Neuronal stem cell (in vitro differentiated cells): ENCODE measurements around the gene ATP6V1G2.
A peak's percentile ranks its signal among the peaks of the same experiment; 100 is the strongest.

Experiments
- DNase-seq: peaks from one replicate; pipeline ENCODE4 v3.0.0-alpha.2; 2013; ENCODE audit warnings: low spot score
- H2AFZ ChIP-seq: one replicate; pipeline ENCODE4 v1.6.1; 2013; ENCODE audit warnings: mild to moderate bottlenecking, low read length, inconsistent platforms
- H2AK5ac ChIP-seq: 2 replicates; pipeline ENCODE4 v1.6.1; 2013; ENCODE audit warnings: low read depth, mild to moderate bottlenecking, inconsistent platforms, low read length, moderate library complexity, mixed read lengths
- H2BK120ac ChIP-seq: 2 replicates; pipeline ENCODE4 v1.6.1; 2013; ENCODE audit warnings: low read depth, mild to moderate bottlenecking, inconsistent platforms, low read length, moderate library complexity, mixed read lengths
- H2BK12ac ChIP-seq: one replicate; pipeline ENCODE4 v1.6.1; 2013; ENCODE audit warnings: low read length, inconsistent platforms
- H2BK15ac ChIP-seq: 2 replicates; pipeline ENCODE4 v1.6.1; 2013; ENCODE audit warnings: mild to moderate bottlenecking, low read length, inconsistent platforms, mixed read lengths
- H2BK5ac ChIP-seq: one replicate; pipeline ENCODE4 v1.6.1; 2013; ENCODE audit warnings: inconsistent platforms, mild to moderate bottlenecking, low read length, moderate library complexity
- H3K14ac ChIP-seq: one replicate; pipeline ENCODE4 v1.6.1; 2013; ENCODE audit warnings: low read length, inconsistent platforms
- H3K18ac ChIP-seq: 2 replicates; pipeline ENCODE4 v1.6.1; 2013; ENCODE audit warnings: low read length, inconsistent platforms
- H3K23ac ChIP-seq: 2 replicates; pipeline ENCODE4 v1.6.1; 2013; ENCODE audit warnings: low read depth, mild to moderate bottlenecking, mixed read lengths, low read length, inconsistent platforms; ENCODE audit not compliant: poor library complexity
- H3K27ac ChIP-seq: replicated peaks from 3 replicates; pipeline ENCODE4 v1.5.1; 2013; ENCODE audit warnings: low read length, inconsistent platforms
- H3K27me3 ChIP-seq, 3 experiments: 2 replicates each; pipeline ENCODE4 v1.6.1; 2013; ENCODE audit warnings: low read length in 3 of 3, mild to moderate bottlenecking in 2 of 3, inconsistent platforms in 1 of 3, low read depth in 1 of 3, mixed read lengths in 1 of 3, moderate library complexity in 1 of 3; ENCODE audit not compliant: control insufficient read depth in 3 of 3, insufficient read depth in 3 of 3
- H3K36me3 ChIP-seq, 2 donors: replicated peaks in 1 of 2; 2 replicates each; pipeline ENCODE4 v1.6.1; 2013; ENCODE audit warnings: low read length in 2 of 2; ENCODE audit not compliant: control insufficient read depth in 2 of 2, insufficient read depth in 2 of 2
- H3K4ac ChIP-seq: 2 replicates; pipeline ENCODE4 v1.6.1; 2013; ENCODE audit warnings: inconsistent platforms, mild to moderate bottlenecking, low read length, moderate library complexity
- H3K4me1 ChIP-seq, 2 donors: 1 replicate in 1 of 2; 2 replicates in 1 of 2; pipeline ENCODE4 v1.6.1; 2013; ENCODE audit warnings: low read length in 2 of 2, low read depth in 1 of 2; ENCODE audit not compliant: control insufficient read depth in 2 of 2, insufficient read depth in 1 of 2
- H3K4me2 ChIP-seq: one replicate; pipeline ENCODE4 v1.6.1; 2013; ENCODE audit warnings: mild to moderate bottlenecking, low read length, inconsistent platforms; ENCODE audit not compliant: insufficient read depth, poor library complexity, severe bottlenecking
- H3K4me3 ChIP-seq, 2 donors: 2 replicates each; pipeline ENCODE4 v1.5.1; 2013; ENCODE audit warnings: low read length in 2 of 2, mild to moderate bottlenecking in 2 of 2, inconsistent platforms in 1 of 2, moderate library complexity in 1 of 2
- H3K79me1 ChIP-seq: one replicate; pipeline ENCODE4 v1.6.1; 2013; ENCODE audit warnings: low read depth, mild to moderate bottlenecking, inconsistent platforms, low read length, moderate library complexity
- H3K9ac ChIP-seq: one replicate; pipeline ENCODE4 v1.6.1; 2013; ENCODE audit warnings: mild to moderate bottlenecking, low read depth, low read length, inconsistent platforms; ENCODE audit not compliant: poor library complexity
- H3K9me3 ChIP-seq, 2 donors: replicated peaks in 1 of 2; 2 replicates each; pipeline versions ENCODE3 to v1.6.1; 2013; ENCODE audit warnings: low read length in 2 of 2, mild to moderate bottlenecking in 2 of 2, inconsistent platforms in 1 of 2, low read depth in 1 of 2, mixed read lengths in 1 of 2, moderate library complexity in 1 of 2; ENCODE audit not compliant: control insufficient read depth in 2 of 2, insufficient read depth in 1 of 2
- H4K8ac ChIP-seq: one replicate; pipeline ENCODE4 v1.6.1; 2013; ENCODE audit warnings: low read depth, mild to moderate bottlenecking, inconsistent platforms, low read length, moderate library complexity
- H4K91ac ChIP-seq: one replicate; pipeline ENCODE4 v1.6.1; 2013; ENCODE audit warnings: low read length, low read depth, mild to moderate bottlenecking, inconsistent platforms; ENCODE audit not compliant: poor library complexity
- WGBS, 2 donors: extraction: QIAGEN DNeasy Blood & Tissue Kit; methylation state at CpG; one replicate each; pipeline ENCODE4 v1.1.7; 2013; ENCODE audit warnings: missing lambda C conversion rate in 2 of 2, mixed read lengths in 1 of 2; ENCODE audit not compliant: insufficient read length in 2 of 2, insufficient replicate concordance in 1 of 2; ENCODE audit errors: extremely low coverage in 2 of 2; 5-methylcytosine and 5-hydroxymethylcytosine counted together

Gene ATP6V1G2

GRCh38 chr6:31579546-31580437, 33.4 kb upstream of the ATP6V1G2 start:
- Histone ChIP-seq H3K27me3 (peaks cover 0 to 48% (median 12%) of the 10 kb centered on the region in 3 experiments), H2BK120ac (peak overlapping the region; percentile 10), H3K4ac (no peak overlapping the region), H3K9me3 (no peaks in the 10 kb centered on the region), H2AK5ac (no peak overlapping the region), H3K23ac (no peak overlapping the region), H3K4me3 (no peak overlapping the region), H3K9ac (no peak overlapping the region), H3K14ac (no peak overlapping the region), H4K91ac (no peak overlapping the region), H2AFZ (peak overlapping the region; percentile 100), H4K8ac (no peak overlapping the region), H2BK12ac (no peak overlapping the region), H3K4me2 (no peak overlapping the region), H3K79me1 (no peaks in the 10 kb centered on the region), H3K18ac (no peak overlapping the region), H2BK15ac (no peak overlapping the region), H3K4me1 (peaks cover 2 to 7% of the 10 kb centered on the region in 2 donors), H3K27ac (no peak overlapping the region), H2BK5ac (no peak overlapping the region), H3K36me3 (no peaks in the 10 kb centered on the region)
- DNase-seq = no peak
- no CpG with 5 or more reads among the region's 8 CpGs for WGBS, 2 donors

- Histone ChIP-seq H2AFZ (no peak overlapping the region), H3K27me3 (peaks cover 0 to 48% (median 12%) of the 10 kb centered on the region in 3 experiments), H4K91ac (no peak overlapping the region), H2BK15ac (no peak overlapping the region), H3K4ac (no peak overlapping the region), H3K9ac (no peak overlapping the region), H3K18ac (no peak overlapping the region), H4K8ac (no peak overlapping the region), H3K4me3 (no peak overlapping the region), H2AK5ac (no peak overlapping the region), H3K4me1 (peaks cover 2 to 7% of the 10 kb centered on the region in 2 donors), H3K9me3 (no peaks in the 10 kb centered on the region), H2BK5ac (no peak overlapping the region), H3K79me1 (no peaks in the 10 kb centered on the region), H3K27ac (no peak overlapping the region), H2BK120ac (no peak overlapping the region), H3K14ac (no peak overlapping the region), H2BK12ac (no peak overlapping the region), H3K23ac (no peak overlapping the region), H3K36me3 (no peaks in the 10 kb centered on the region), H3K4me2 (no peak overlapping the region)
- no peak for DNase-seq
- WGBS, 2 donors = no CpG with 5 or more reads among the region's 3 CpGs
These were observed 32.7 kb upstream of the ATP6V1G2 start for GRCh38 chr6:31579119-31579505.

GRCh38 chr6:31578184-31579118, 32.0 kb upstream of the ATP6V1G2 start:
- Histone ChIP-seq H2BK5ac (no peak overlapping the region), H3K23ac (no peak overlapping the region), H2BK120ac (no peak overlapping the region), H3K36me3 (no peaks in the 10 kb centered on the region), H3K4me3 (no peak overlapping the region), H3K4me1 (peaks cover 2 to 8% of the 10 kb centered on the region in 2 donors), H2AK5ac (no peak overlapping the region), H3K9me3 (no peaks in the 10 kb centered on the region), H3K4ac (no peak overlapping the region), H3K14ac (no peak overlapping the region), H3K9ac (no peak overlapping the region), H2BK15ac (no peak overlapping the region), H3K27ac (no peak overlapping the region), H3K18ac (no peak overlapping the region), H3K27me3 (peaks cover 0 to 48% (median 12%) of the 10 kb centered on the region in 3 experiments), H3K79me1 (no peaks in the 10 kb centered on the region), H3K4me2 (no peak overlapping the region), H4K8ac (no peak overlapping the region), H2AFZ (no peak overlapping the region), H4K91ac (no peak overlapping the region), H2BK12ac (no peak overlapping the region)
- no CpG with 5 or more reads among the region's 12 CpGs for WGBS, 2 donors
- no peak for DNase-seq

GRCh38 chr6:31577579-31577966, 31.2 kb upstream of the ATP6V1G2 start:
- H2BK15ac ChIP-seq = no peak overlapping the region
- H3K79me1 ChIP-seq = no peaks in the 10 kb centered on the region
- H3K14ac ChIP-seq = no peak overlapping the region
- H3K36me3 ChIP-seq = no peaks in the 10 kb centered on the region
- H3K9ac ChIP-seq = no peak overlapping the region
- no peak overlapping the region for H3K18ac ChIP-seq
- H4K8ac ChIP-seq = no peak overlapping the region
- H3K27ac ChIP-seq = no peak overlapping the region
- H3K4me1 ChIP-seq = peaks cover 2 to 8% of the 10 kb centered on the region in 2 donors
- H3K4ac ChIP-seq = no peak overlapping the region
- no peak overlapping the region for H2BK12ac ChIP-seq
- DNase-seq = no peak
- peaks cover 0 to 48% (median 12%) of the 10 kb centered on the region in 3 experiments for H3K27me3 ChIP-seq
- no peak overlapping the region for H4K91ac ChIP-seq
- no peak overlapping the region for H3K4me2 ChIP-seq
- no peak overlapping the region for H2AK5ac ChIP-seq
- no CpG with 5 or more reads among the region's 3 CpGs for WGBS, 2 donors
- H2BK5ac ChIP-seq = no peak overlapping the region
- H2BK120ac ChIP-seq = no peak overlapping the region
- no peaks in the 10 kb centered on the region for H3K9me3 ChIP-seq
- no peak overlapping the region for H2AFZ ChIP-seq
- no peak overlapping the region for H3K23ac ChIP-seq
- H3K4me3 ChIP-seq = no peak overlapping the region
